Effector memory CD8-positive, alpha-beta T cell (primary cell): Measurements from ENCODE around the gene MMP12.
"Not testable (repeated sequence)": the region's sequence is repeated elsewhere in the genome, so short reads cannot be mapped to it uniquely, and the experiment has no call there.

Experiments used
- ATAC-seq: fragments of 150-1000 bp; cut with Tn5 transposase; replicated peaks from 2 replicates; pipeline ENCODE4 v1.10.0; 2021; ENCODE audit warnings: mild to moderate bottlenecking, moderate library complexity
- DNase-seq, 3 experiments: peaks; one replicate each; pipeline ENCODE4 v3.0.0; 2021
- H3K27ac Mint-ChIP-seq, 2 donors: one replicate each; pipeline ENCODE4 v1.8.0; 2022; ENCODE audit warnings: mild to moderate bottlenecking in 2 of 2, mixed read lengths in 2 of 2, moderate library complexity in 2 of 2
- H3K27me3 Mint-ChIP-seq, 2 donors: one replicate each; pipeline ENCODE4 v1.8.0; 2022; ENCODE audit warnings: mixed read lengths in 2 of 2
- H3K36me3 Mint-ChIP-seq: one replicate; pipeline ENCODE4 v1.8.0; 2022; ENCODE audit warnings: mild to moderate bottlenecking, moderate library complexity, mixed read lengths; ENCODE audit not compliant: insufficient read depth
- H3K4me1 Mint-ChIP-seq, 2 donors: one replicate each; pipeline ENCODE4 v1.8.0; 2022; ENCODE audit warnings: low read depth in 2 of 2, mixed read lengths in 2 of 2
- H3K4me3 Mint-ChIP-seq, 2 donors: one replicate each; pipeline ENCODE4 v1.8.0; 2022; ENCODE audit warnings: mild to moderate bottlenecking in 2 of 2, mixed read lengths in 2 of 2, moderate library complexity in 2 of 2
- H3K9me3 Mint-ChIP-seq, 2 donors: one replicate each; pipeline ENCODE4 v1.8.0; 2022; ENCODE audit warnings: mixed read lengths in 2 of 2

The MMP12 gene

DNA sequence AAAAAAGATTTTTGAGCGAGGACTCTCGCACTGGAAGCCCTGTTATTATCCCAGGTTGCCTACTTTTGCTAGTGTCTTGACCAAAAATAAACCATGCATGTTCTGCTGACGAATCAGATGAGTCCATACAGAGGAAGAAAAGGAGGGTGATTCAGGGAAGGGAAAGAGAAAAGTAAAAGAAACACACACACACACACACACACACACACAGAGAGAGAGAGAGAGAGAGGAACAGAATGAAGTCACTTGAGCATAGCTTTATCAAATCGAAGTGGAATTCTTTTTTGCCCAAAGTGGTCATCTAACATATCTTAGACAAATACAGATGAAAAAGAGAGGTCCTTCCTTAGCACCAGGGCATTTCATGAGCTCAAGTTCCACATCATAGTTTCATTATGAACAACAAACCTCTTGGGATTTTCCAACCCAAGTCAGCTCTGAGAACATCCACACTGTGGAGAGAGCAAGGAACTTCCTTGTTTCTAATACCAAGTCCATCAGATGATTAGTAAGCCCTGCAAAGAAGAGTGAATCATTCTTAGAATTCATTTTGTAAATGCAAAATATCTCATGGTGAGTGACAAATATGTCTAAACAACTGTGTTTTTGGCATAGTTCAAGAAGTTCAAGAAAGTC, 7.7 kb upstream of the MMP12 start:
- Mint-ChIP-seq H3K9me3 (no peaks in the 10 kb centered on the region), H3K4me3 (no peak overlapping the region), H3K4me1 (no peaks in the 10 kb centered on the region), H3K27me3 (peaks cover 0 to 24% of the 10 kb centered on the region in 2 donors), H3K36me3 (no peaks in the 10 kb centered on the region), H3K27ac (no peak overlapping the region)
- DNase-seq, result no peak
- ATAC-seq, result no peak

DNA sequence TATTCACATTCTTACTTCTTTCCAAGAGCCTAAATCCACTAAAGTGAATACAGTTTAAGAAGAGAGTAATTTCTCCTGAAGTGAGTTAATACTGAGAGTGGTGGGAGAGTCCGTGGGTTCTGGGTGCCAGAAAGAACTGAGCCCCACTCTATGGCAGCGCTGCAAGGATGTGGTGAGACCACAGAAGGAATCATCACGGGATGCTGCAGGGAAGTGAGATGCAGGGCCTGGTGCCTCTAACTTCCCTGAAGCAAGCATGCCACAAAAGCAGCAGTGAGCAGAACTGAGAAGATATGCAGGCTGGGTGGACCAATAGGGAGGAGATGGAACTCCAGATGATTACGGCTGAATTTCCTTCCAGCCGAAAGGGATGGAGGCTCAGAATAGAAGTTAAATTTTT, 5.0 kb upstream of the MMP12 start:
- Mint-ChIP-seq H3K27me3 (peaks cover 0 to 27% of the 10 kb centered on the region in 2 donors), H3K9me3 (no peaks in the 10 kb centered on the region), H3K36me3 (no peaks in the 10 kb centered on the region), H3K4me3 (no peak overlapping the region), H3K27ac (no peak overlapping the region), H3K4me1 (no peaks in the 10 kb centered on the region)
- no peak for DNase-seq
- ATAC-seq, result no peak

DNA sequence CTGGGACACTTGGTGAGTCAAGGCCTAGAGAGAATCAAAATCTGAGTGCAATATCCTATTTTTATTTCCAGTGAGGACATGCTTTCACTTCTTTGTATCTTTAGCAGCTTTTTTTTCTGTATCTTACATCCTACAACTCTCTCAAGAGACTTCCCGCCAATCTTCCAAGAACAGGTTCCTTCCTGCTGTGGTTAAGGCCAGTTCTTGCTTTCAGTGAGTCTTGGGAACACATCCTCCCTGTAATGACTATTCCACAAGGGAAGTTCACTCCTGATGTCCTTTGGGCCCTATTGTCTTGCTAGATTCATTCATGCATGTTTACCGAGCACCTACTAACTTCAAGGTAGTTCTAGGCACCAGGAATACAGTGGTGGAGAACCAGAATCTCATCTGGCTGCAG, 3.8 kb upstream of the MMP12 start:
- DNase-seq, result no peak
- Mint-ChIP-seq H3K9me3 (no peaks in the 10 kb centered on the region), H3K27ac (no peak overlapping the region), H3K36me3 (no peaks in the 10 kb centered on the region), H3K27me3 (peaks cover 0 to 27% of the 10 kb centered on the region in 2 donors), H3K4me1 (no peaks in the 10 kb centered on the region), H3K4me3 (no peak overlapping the region)
- no peak for ATAC-seq

DNA sequence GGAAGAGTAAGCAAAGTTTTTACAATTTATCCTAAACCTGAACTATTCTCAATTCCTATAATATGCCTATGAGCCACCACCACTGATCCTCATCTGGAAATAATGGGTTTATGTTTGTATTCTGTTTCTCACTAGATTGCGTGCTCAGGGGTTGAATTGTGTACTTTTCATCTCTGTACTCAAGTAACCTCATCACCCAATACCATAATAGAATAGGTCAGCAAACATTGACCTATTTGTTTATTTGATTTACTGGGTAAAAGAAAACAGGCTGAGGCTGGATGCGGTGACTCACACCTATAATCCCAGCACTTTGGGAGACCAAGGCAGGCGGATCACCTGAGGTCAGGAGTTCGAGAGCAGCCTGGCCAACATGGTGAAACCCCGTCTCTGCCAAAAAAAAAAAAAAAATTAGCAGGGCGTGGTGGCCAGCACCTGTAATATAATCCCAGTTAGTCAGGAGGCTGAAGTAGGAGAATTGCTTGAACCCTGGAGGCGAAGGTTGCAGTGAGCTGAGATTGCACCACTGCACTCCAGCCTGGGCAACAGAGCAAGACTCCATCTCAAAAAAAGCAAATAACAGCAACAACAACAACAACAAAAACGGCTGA, 5.3 kb downstream of the MMP12 start:
- H3K27ac Mint-ChIP-seq, H3K36me3 Mint-ChIP-seq, H3K4me1 Mint-ChIP-seq, H3K4me3 Mint-ChIP-seq, H3K27me3 Mint-ChIP-seq, ATAC-seq, H3K9me3 Mint-ChIP-seq, DNase-seq: not testable (repeated sequence)

DNA sequence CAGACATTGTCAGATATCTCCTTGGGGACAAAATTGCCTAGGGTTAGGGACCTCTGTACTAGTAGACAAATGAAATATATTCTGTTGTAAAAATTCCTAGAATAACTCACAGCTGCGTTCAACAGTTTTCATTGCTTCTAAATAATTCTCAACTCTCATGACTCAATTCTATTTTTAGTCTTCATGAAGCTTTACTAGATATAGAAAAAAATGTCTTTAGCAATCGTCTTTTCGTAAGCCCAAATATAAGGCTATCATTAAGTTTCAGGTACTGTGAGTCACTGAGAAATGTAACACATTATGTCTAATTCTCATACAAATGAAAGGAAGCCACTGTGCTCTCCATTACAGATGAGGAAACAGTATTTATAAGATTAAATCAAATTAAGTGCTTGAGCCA, 6.4 kb downstream of the MMP12 start:
- no peak for DNase-seq
- no peaks in the 10 kb centered on the region for H3K9me3 Mint-ChIP-seq
- H3K27ac Mint-ChIP-seq, result no peak overlapping the region
- no peaks in the 10 kb centered on the region for H3K27me3 Mint-ChIP-seq
- H3K4me3 Mint-ChIP-seq, result no peak overlapping the region
- no peak for ATAC-seq
- no peaks in the 10 kb centered on the region for H3K36me3 Mint-ChIP-seq
- H3K4me1 Mint-ChIP-seq, result no peaks in the 10 kb centered on the region

DNA sequence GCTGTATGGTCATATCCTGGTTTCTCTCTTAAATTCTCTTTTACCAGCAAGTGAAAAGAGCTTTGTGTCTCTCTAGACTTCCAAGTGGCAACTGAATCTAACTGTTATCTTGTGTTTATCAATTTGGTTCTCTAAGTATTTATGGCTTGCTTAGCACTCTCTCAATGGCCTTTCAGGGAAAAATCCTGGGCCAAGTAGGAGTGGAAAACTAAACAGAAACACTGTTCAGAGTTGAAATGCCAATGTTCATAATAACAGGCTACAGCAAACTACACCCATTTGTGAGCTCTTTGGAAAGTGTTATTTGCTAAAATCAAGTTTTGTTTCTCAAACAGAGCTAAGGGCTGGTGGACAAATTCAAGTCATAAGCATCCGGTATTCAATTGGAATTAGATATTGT, 10.1 kb downstream of the MMP12 start:
- Mint-ChIP-seq H3K9me3 (no peaks in the 10 kb centered on the region), H3K4me1 (no peaks in the 10 kb centered on the region), H3K36me3 (no peaks in the 10 kb centered on the region), H3K27ac (no peak overlapping the region), H3K4me3 (no peak overlapping the region), H3K27me3 (peaks cover 0 to 4% of the 10 kb centered on the region in 2 donors)
- DNase-seq (no peak), ATAC-seq (no peak)

DNA sequence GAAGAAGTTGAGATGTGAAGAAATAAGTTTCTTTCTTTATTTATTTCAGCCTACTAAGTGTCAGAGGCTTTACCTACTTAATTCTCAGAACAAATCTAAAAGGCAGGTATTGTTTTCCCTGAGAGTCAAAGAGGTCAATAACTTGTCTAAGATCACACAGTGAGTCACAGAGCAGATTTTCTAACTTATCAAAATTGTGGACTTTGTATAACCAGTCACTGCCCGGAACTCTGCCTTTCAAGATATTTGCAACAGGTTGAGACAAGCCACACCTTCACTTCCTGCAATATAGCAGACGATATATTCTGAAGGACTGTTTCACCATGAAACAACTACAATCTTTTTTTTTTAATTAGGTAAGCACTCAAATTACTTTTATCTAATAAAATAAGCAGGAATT, 20.8 kb downstream of the MMP12 start:
- Mint-ChIP-seq H3K9me3 (no peaks in the 10 kb centered on the region), H3K4me1 (no peaks in the 10 kb centered on the region), H3K27me3 (peaks cover 10 to 11% of the 10 kb centered on the region in 2 donors), H3K27ac (no peak overlapping the region), H3K4me3 (no peak overlapping the region), H3K36me3 (no peaks in the 10 kb centered on the region)
- no peak for DNase-seq
- ATAC-seq, result no peak

DNA sequence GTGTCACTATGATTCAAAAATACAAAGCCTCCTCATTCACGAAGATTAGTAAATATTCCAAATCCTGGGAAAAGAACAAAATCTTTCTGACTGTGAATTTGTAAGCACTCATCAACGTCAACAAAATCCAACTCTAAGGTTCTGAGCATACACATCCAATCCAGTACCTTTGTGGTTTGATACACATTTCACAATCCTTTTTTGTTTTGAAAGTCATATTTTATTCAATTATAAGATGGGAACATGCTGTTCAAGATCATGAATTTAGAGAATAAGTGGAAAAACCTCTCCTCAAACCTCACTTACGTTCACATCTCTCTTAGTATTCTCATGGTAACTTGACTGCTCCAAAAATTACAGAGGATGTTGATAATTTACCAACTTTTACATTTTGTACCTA, 21.7 kb downstream of the MMP12 start:
- Mint-ChIP-seq H3K9me3 (no peaks in the 10 kb centered on the region), H3K4me3 (no peak overlapping the region), H3K27me3 (peaks cover 10 to 11% of the 10 kb centered on the region in 2 donors), H3K27ac (no peak overlapping the region), H3K4me1 (no peaks in the 10 kb centered on the region), H3K36me3 (no peaks in the 10 kb centered on the region)
- ATAC-seq, result no peak
- no peak for DNase-seq

DNA sequence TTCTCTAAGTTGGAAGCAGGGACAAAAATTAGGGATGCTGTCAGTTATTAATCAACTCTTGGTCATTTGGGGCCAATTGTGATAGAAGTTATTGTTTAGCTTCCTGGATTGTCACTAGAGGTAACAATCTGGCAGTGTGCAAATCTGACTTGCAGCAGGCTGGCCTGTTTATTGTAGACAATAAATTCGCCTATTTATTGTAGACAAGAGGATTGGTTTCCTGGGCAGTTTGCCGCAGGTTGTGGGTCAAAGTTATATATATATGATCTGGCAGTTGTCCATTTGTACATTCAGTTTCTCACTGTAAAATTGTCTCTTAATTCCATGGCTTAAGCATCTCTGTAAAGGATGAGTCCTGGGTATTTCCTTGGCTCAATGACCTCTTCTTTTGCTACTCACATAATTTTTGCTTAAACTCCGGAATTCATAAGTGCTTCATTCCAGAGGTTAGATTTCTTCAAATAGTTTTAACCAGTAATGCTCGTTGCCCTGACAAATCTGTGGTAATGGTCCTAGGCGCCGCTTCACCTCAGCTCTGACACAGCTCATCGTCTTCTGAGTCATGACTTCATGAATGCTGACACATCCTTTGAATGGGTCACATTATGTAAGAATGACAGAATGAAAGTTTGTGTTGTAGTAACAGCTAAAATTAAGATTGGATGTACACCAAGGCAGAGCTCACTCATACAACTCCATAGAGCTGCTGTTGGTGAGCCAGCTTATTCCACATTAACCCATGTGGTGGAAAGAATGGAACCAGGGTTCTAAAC, 23.6 kb downstream of the MMP12 start:
- Mint-ChIP-seq H3K36me3 (no peaks in the 10 kb centered on the region), H3K9me3 (no peaks in the 10 kb centered on the region), H3K27me3 (peaks cover 10 to 11% of the 10 kb centered on the region in 2 donors), H3K27ac (no peak overlapping the region), H3K4me3 (no peak overlapping the region), H3K4me1 (no peaks in the 10 kb centered on the region)
- ATAC-seq (no peak), DNase-seq (no peak)

DNA sequence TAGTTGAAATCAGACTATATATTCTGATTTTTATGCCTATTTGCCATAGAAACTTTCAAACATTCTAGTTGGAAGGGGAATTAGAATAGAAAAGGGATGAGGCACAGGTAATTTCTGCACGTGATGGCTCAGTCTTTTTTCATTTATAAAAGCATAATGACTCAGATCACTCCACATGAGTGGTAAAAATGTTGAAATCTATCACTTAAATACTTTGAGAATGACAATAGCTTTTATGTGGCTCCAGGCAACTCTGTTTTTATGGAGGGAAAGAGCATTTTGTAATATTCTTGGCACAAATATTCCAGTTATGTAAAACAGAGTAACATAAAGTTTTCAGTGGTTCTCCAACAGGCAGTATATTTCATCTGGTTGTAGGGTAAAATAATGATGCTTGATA, 25.5 kb downstream of the MMP12 start:
- H3K4me3 Mint-ChIP-seq, result no peak overlapping the region
- no peak for DNase-seq
- H3K27me3 Mint-ChIP-seq, result peaks cover 6 to 10% of the 10 kb centered on the region in 2 donors
- H3K4me1 Mint-ChIP-seq, result no peaks in the 10 kb centered on the region
- H3K36me3 Mint-ChIP-seq, result no peaks in the 10 kb centered on the region
- H3K9me3 Mint-ChIP-seq, result no peaks in the 10 kb centered on the region
- no peak overlapping the region for H3K27ac Mint-ChIP-seq
- no peak for ATAC-seq

DNA sequence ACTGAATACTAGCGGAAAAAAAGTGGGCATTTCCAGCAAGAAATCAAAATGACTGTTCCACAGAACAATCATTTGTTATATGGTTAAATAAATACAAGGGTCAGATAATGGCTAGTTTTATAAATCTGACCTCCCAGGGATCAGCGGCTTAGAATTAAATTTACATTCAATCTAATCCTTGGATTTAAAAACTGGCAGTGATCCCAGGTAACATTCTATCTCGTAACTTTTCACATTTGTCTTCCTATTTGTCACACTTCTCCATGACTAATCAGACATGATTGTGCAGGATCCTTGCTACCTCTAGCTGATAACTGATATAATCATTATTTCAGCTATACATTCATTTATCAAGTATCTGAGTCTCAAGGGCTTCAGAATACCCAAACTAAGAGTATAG, 28.5 kb downstream of the MMP12 start:
- Mint-ChIP-seq H3K27me3 (peaks cover 0 to 8% of the 10 kb centered on the region in 2 donors), H3K4me1 (no peaks in the 10 kb centered on the region), H3K27ac (no peak overlapping the region), H3K36me3 (no peaks in the 10 kb centered on the region), H3K9me3 (no peaks in the 10 kb centered on the region), H3K4me3 (no peak overlapping the region)
- no peak for DNase-seq
- ATAC-seq, result no peak

DNA sequence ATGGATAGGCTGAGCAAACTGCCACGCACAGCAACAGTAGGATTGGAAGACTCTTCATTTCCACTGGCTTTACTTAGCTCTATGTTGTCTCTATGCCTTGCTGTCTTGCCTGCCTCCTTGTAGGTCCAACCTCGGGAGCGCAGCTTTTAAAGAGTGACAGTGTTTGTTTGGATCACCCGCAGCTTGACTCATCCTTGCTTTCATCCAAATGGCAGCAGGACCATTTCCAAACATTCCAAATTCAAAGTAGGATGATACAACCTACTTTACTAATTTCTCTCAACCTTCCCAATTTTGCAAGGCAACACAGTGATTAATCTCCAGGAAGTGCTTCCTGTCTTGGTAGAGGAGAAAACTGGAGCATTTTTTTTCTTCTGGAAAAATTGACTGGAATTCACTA, 31.3 kb downstream of the MMP12 start, which contains the start of gene MMP3:
TSS of gene MMP3 (minus strand) at position 121 of the 400 bp plus-strand sequence. CDS start at position 58, 63 bp downstream.
- Mint-ChIP-seq H3K4me3 (no peak within 1 kb of the TSS), H3K36me3 (no peaks in the 10 kb centered on the region), H3K9me3 (no peaks in the 10 kb centered on the region), H3K27ac (no peak within 1 kb of the TSS), H3K27me3 (peaks cover 0 to 8% of the 10 kb centered on the region in 2 donors), H3K4me1 (no peaks in the 10 kb centered on the region)
- ATAC-seq, result no peak
- DNase-seq, result no peak

DNA sequence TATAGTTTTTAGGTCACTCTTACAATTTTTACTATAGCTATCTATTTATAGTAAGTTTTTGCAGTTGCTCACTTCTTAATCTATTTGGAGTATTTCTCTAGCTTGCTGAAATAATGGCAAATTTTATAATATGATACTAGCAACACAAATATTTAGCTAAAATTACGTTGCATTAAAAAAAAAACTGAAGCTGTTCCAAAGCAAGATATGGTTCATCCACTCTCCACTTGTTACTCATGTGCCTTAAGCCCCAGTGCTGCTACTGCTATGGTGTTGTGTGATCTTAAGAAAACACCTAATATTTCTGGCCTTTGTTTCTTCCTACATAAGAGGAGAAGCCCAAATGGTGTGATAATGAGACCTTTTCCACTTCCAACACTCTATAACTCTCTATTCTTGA, 31.9 kb downstream of the MMP12 start:
- DNase-seq (no peak), ATAC-seq (no peak)
- Mint-ChIP-seq H3K4me1 (no peaks in the 10 kb centered on the region), H3K27me3 (peaks cover 0 to 8% of the 10 kb centered on the region in 2 donors), H3K27ac (no peak overlapping the region), H3K36me3 (no peaks in the 10 kb centered on the region), H3K9me3 (no peaks in the 10 kb centered on the region), H3K4me3 (no peak overlapping the region)

DNA sequence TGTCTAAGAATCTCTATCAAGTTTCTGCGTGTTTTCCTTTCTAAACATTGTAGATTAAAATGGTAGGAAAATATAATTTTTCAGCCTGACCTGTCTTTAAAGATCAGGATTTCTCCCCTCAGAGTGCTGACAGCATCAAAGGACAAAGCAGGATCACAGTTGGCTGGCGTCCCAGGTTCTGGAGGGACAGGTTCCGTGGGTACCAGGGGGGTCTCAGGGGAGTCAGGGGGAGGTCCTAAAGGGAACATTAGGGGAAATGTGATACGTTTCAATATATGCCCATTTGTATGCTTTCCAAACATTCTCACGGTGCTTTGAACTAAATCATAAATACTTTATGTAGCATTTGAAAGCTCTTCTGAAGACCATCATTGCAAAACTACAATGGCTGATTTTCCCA, 34.8 kb downstream of the MMP12 start:
- no peak for ATAC-seq
- no peak for DNase-seq
- H3K27ac Mint-ChIP-seq, result no peak overlapping the region
- H3K9me3 Mint-ChIP-seq, result no peaks in the 10 kb centered on the region
- no peak overlapping the region for H3K4me3 Mint-ChIP-seq
- H3K4me1 Mint-ChIP-seq, result no peaks in the 10 kb centered on the region
- peaks cover 0 to 8% of the 10 kb centered on the region in 2 donors for H3K27me3 Mint-ChIP-seq
- H3K36me3 Mint-ChIP-seq, result no peaks in the 10 kb centered on the region
